Natural killer cell treated with Interleukin-12 subunit alpha and Interleukin-12 subunit beta and Interleukin-15 and Interleukin-18, amount 100 ng/mL, for 72 hours (primary cell): Measurements from ENCODE around the gene GATAD2A. TPM values are rescaled to one million over a fixed set of nuclear protein-coding genes. Genes with fewer than 3 reads are reported as not detected.

Experiments
- ATAC-seq, 2 donors: fragments of 150-1000 bp; cut with Tn5 transposase in 1 of 2; sonication (Bioruptor Pico), chemical (Tn5 transposase) in 1 of 2; 2 replicates each; pipeline ENCODE4 v1.10.0; 2021
- DNase-seq: peaks from one replicate; pipeline ENCODE4 v3.0.0; 2022; ENCODE audit warnings: low spot score
- H3K27ac Mint-ChIP-seq, 2 donors: 1 replicate in 1 of 2; 2 replicates in 1 of 2; pipeline ENCODE4 v1.8.0; 2022; ENCODE audit warnings: mixed read lengths in 2 of 2, mild to moderate bottlenecking in 1 of 2, moderate library complexity in 1 of 2
- H3K27me3 Mint-ChIP-seq, 2 donors: 1 replicate in 1 of 2; 2 replicates in 1 of 2; pipeline ENCODE4 v1.8.0; 2022; ENCODE audit warnings: mixed read lengths in 2 of 2
- H3K36me3 Mint-ChIP-seq: one replicate; pipeline ENCODE4 v1.8.0; 2022; ENCODE audit warnings: mixed read lengths
- H3K4me1 Mint-ChIP-seq, 2 donors: 1 replicate in 1 of 2; 2 replicates in 1 of 2; pipeline ENCODE4 v1.8.0; 2022; ENCODE audit warnings: low read depth in 2 of 2, mixed read lengths in 2 of 2, mild to moderate bottlenecking in 1 of 2
- H3K4me3 Mint-ChIP-seq: one replicate; pipeline ENCODE4 v1.8.0; 2022; ENCODE audit warnings: mixed read lengths
- H3K9me3 Mint-ChIP-seq: 2 replicates; pipeline ENCODE4 v1.8.0; 2022; ENCODE audit warnings: mixed read lengths
- total RNA-seq, 2 donors: library from RNA; stranded (reverse); gene quantifications; one replicate each; pipeline ENCODE4 v1.2.3, GENCODE V29; 2022

Gene GATAD2A
- total RNA-seq, 2 donors from 2014 or later = 171 to 224 TPM

DNA sequence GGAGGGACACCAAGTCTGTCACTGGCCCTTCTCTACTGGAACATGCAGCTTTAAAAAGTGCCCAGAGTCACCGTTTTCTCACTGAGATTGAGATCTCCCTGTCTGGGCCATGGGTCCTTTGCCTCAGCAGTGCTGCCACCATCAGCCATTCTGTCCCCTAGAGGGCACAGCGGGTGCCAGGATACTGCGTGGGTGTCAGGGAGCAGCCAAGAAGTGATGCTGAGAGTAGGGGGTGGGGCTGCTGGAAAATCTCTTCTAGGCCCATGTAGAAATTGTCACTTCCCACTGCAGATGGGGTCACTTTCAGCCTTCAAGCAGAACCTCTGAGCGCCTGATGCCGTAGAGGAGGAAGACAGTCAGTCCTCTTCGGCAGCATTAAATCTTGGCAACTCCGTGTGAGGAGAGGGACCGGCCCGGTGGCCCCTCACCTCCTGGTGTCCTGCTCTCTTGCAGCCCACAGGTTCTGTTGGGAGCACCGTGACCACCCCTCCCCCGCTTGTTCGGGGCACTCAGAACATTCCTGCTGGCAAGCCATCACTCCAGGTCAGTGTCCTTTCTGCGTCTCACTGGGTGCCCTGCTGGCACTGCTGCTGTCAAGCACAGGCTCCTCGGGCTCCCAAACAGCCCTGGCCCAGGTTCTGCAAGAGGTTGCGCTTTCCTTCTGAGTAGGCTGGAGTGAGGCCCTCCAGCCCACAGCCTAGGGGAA, 88.5 kb downstream of the GATAD2A start:
- Mint-ChIP-seq H3K27me3 (no peaks in the 10 kb centered on the region), H3K4me3 (no peak overlapping the region), H3K4me1 (peaks cover 20 to 35% of the 10 kb centered on the region in 2 donors), H3K36me3 (no peaks in the 10 kb centered on the region), H3K9me3 (no peaks in the 10 kb centered on the region), H3K27ac (no peak overlapping the region)
- DNase-seq (no peak), ATAC-seq (no peak)

- no peaks in the 10 kb centered on the region for H3K27me3 Mint-ChIP-seq
- no peak for DNase-seq
- H3K36me3 Mint-ChIP-seq = no peaks in the 10 kb centered on the region
- ATAC-seq = no peak
- no peaks in the 10 kb centered on the region for H3K9me3 Mint-ChIP-seq
- peaks cover 3 to 18% of the 10 kb centered on the region in 2 donors for H3K4me1 Mint-ChIP-seq
- no peak overlapping the region for H3K4me3 Mint-ChIP-seq
- peak overlapping the region in 1 of 2 donors; percentile 87 for H3K27ac Mint-ChIP-seq
These were observed 90.4 kb downstream of the GATAD2A start for GRCh38 chr19:19495614-19496603.

- H3K27ac Mint-ChIP-seq = no peak overlapping the region
- H3K4me1 Mint-ChIP-seq = peaks cover 0 to 18% of the 10 kb centered on the region in 2 donors
- H3K9me3 Mint-ChIP-seq = no peaks in the 10 kb centered on the region
- DNase-seq (no peak), ATAC-seq (no peak)
- H3K4me3 Mint-ChIP-seq = no peak overlapping the region
- no peaks in the 10 kb centered on the region for H3K27me3 Mint-ChIP-seq
- peaks cover 7% of the 10 kb centered on the region for H3K36me3 Mint-ChIP-seq
These were observed 92.9 kb downstream of the GATAD2A start for GRCh38 chr19:19498255-19498991.

DNA sequence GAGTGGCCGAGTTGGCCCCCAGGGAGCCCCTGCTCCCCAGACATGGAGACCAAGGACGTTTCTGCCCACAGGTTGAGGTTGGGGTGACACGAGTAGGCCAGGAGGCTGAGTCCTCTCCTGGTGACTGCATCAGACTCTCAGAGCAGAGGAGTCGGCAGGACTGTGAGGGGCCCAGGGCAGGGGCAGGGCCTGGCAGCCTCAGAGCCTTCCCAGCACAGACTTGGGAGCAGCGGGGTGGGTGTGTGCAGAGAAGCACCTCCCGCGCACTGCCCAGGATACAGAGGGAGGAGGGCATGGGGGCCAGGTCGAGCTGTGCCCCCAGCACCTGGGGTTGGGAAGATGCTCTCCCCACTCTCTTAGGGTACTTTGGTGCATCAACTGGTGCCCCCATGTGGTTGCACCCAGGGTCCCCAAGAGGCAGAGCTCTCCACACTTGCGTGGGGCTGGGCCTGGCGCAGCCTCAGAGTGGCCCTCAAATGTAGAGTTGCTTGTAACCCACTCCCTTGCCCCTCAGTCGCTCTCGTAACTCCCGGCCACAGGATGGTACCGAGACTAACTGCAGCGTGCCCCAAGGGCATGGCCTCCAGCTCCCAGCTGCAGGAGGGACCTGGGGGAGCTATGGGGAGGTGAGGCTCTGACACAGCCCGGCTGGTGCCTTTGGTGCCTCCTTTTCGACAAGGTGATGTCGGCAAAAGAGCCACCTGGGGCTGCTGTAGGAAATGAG, 94.0 kb downstream of the GATAD2A start:
- no peaks in the 10 kb centered on the region for H3K9me3 Mint-ChIP-seq
- H3K4me1 Mint-ChIP-seq = peaks cover 0 to 18% of the 10 kb centered on the region in 2 donors
- no peaks in the 10 kb centered on the region for H3K27me3 Mint-ChIP-seq
- DNase-seq = no peak
- H3K4me3 Mint-ChIP-seq = no peak overlapping the region
- ATAC-seq = no peak
- peaks cover 9% of the 10 kb centered on the region for H3K36me3 Mint-ChIP-seq
- H3K27ac Mint-ChIP-seq = no peak overlapping the region

GRCh38 chr19:19500975-19501644, 95.6 kb downstream of the GATAD2A start:
- peaks cover 9% of the 10 kb centered on the region for H3K36me3 Mint-ChIP-seq
- ATAC-seq = no peak
- DNase-seq = no peak
- H3K4me1 Mint-ChIP-seq = peaks cover 0 to 10% of the 10 kb centered on the region in 2 donors
- H3K27ac Mint-ChIP-seq = no peak overlapping the region
- no peaks in the 10 kb centered on the region for H3K27me3 Mint-ChIP-seq
- H3K9me3 Mint-ChIP-seq = no peaks in the 10 kb centered on the region
- H3K4me3 Mint-ChIP-seq = no peak overlapping the region

DNA sequence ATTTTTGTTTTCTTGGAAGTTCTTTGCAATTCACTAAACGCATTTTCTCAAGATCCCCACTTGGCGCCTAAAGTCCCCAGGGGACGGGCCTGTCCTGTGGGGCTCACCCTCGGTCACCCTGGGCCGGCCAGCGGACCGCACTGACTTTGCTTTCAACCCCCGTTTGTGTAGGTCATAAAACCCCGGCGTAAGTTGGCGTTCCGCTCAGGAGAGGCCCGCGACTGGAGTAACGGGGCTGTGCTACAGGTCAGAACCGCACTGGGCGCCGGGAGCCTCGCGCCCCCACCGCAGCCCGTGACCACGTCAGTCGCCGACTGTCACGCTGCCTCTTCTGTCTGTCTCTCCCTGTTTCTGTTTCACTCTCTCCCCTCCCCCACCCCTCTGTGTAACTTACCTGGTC, 96.3 kb downstream of the GATAD2A start:
- Mint-ChIP-seq H3K4me3 (no peak overlapping the region), H3K27me3 (no peaks in the 10 kb centered on the region), H3K36me3 (peaks cover 9% of the 10 kb centered on the region), H3K9me3 (no peaks in the 10 kb centered on the region), H3K4me1 (peaks cover 0 to 6% of the 10 kb centered on the region in 2 donors), H3K27ac (no peak overlapping the region)
- DNase-seq = no peak
- no peak for ATAC-seq

DNA sequence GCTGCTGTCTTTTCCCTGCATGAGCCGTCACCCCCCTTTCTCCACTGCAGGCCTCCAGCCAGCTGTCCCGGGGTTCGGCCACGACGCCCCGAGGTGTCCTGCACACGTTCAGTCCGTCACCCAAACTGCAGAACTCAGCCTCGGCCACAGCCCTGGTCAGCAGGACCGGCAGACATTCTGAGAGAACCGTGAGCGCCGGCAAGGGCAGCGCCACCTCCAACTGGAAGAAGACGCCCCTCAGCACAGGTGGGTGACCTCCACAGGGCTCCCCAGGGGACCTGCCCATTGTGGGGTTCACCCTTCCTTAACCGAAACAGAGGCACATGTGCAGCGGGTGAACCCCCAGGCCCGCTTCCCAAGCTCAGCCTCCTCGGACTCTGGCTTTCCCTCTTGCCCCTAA, 96.8 kb downstream of the GATAD2A start:
- H3K36me3 Mint-ChIP-seq = peaks cover 9% of the 10 kb centered on the region
- no peaks in the 10 kb centered on the region for H3K9me3 Mint-ChIP-seq
- DNase-seq (no peak), ATAC-seq (no peak)
- H3K27me3 Mint-ChIP-seq = no peaks in the 10 kb centered on the region
- H3K27ac Mint-ChIP-seq = no peak overlapping the region
- no peak overlapping the region for H3K4me3 Mint-ChIP-seq
- peaks cover 0 to 1% of the 10 kb centered on the region in 2 donors for H3K4me1 Mint-ChIP-seq

- H3K27me3 Mint-ChIP-seq = no peaks in the 10 kb centered on the region
- H3K9me3 Mint-ChIP-seq = no peaks in the 10 kb centered on the region
- H3K27ac Mint-ChIP-seq = peak overlapping the region in 1 of 2 donors; percentile 60
- no peak overlapping the region for H3K4me3 Mint-ChIP-seq
- no peaks in the 10 kb centered on the region for H3K4me1 Mint-ChIP-seq
- no peak for ATAC-seq
- H3K36me3 Mint-ChIP-seq = peaks cover 9% of the 10 kb centered on the region
- no peak for DNase-seq
These were observed 97.5 kb downstream of the GATAD2A start for GRCh38 chr19:19502808-19503602.

- no peak for ATAC-seq
These were observed 99.5 kb downstream of the GATAD2A start for GRCh38 chr19:19504754-19505668.

GRCh38 chr19:19505669-19506326, 100.3 kb downstream of the GATAD2A start:
- no peaks in the 10 kb centered on the region for H3K9me3 Mint-ChIP-seq
- ATAC-seq (no peak), DNase-seq (no peak)
- no peak overlapping the region for H3K4me3 Mint-ChIP-seq
- H3K36me3 Mint-ChIP-seq = peaks cover 9% of the 10 kb centered on the region
- H3K27me3 Mint-ChIP-seq = no peaks in the 10 kb centered on the region
- H3K27ac Mint-ChIP-seq = no peak overlapping the region
- no peaks in the 10 kb centered on the region for H3K4me1 Mint-ChIP-seq

More at GRCh38 chr19:19504754-19505668, 99.5 kb downstream of the GATAD2A start:
- no peaks in the 10 kb centered on the region for H3K4me1 Mint-ChIP-seq
- peaks cover 9% of the 10 kb centered on the region for H3K36me3 Mint-ChIP-seq
- H3K9me3 Mint-ChIP-seq = no peaks in the 10 kb centered on the region
- no peak for DNase-seq
- H3K4me3 Mint-ChIP-seq = no peak overlapping the region
- no peaks in the 10 kb centered on the region for H3K27me3 Mint-ChIP-seq
- no peak overlapping the region for H3K27ac Mint-ChIP-seq

- Mint-ChIP-seq H3K36me3 (peaks cover 9% of the 10 kb centered on the region), H3K4me1 (no peaks in the 10 kb centered on the region), H3K27ac (peak overlapping the region in 1 of 2 donors; percentile 27), H3K4me3 (no peak overlapping the region), H3K27me3 (no peaks in the 10 kb centered on the region), H3K9me3 (no peaks in the 10 kb centered on the region)
- ATAC-seq (no peak), DNase-seq (no peak)
These were observed 101.1 kb downstream of the GATAD2A start for GRCh38 chr19:19506592-19506991.
